ENCODE results near the gene PTGDR2.

The PTGDR2 gene

GRCh38 chr11:60858731-60859464, 3.1 kb upstream of the PTGDR2 start:
- no peak for DNase-seq (ENCODE audit: low read depth in 3 of 3)

GRCh38 chr11:60858236-60858635, 2.5 kb upstream of the PTGDR2 start:
- DNase-seq (ENCODE audit: low read depth in 3 of 3): no peak

- DNase-seq (ENCODE audit: low read depth in 3 of 3): no peak
Observed at GRCh38 chr11:60857378-60858232, 1.9 kb upstream of the PTGDR2 start.

- no peak for DNase-seq (ENCODE audit: low read depth in 3 of 3)
Observed at GRCh38 chr11:60854847-60855725, 664 bp downstream of the PTGDR2 start.

- no peak for DNase-seq (ENCODE audit: low read depth in 3 of 3)
Observed at GRCh38 chr11:60854140-60854846, 1.5 kb downstream of the PTGDR2 start.

GRCh38 chr11:60852982-60853950, 2.5 kb downstream of the PTGDR2 start:
- DNase-seq (ENCODE audit: low read depth in 3 of 3): no peak

GRCh38 chr11:60852117-60852981, 3.4 kb downstream of the PTGDR2 start:
- no peak for DNase-seq (ENCODE audit: low read depth in 3 of 3)

- no peak for DNase-seq (ENCODE audit: low read depth in 3 of 3)
Observed at GRCh38 chr11:60851327-60852104, 4.2 kb downstream of the PTGDR2 start.

- DNase-seq (ENCODE audit: low read depth in 3 of 3): no peak
Observed at GRCh38 chr11:60849641-60850520, 5.9 kb downstream of the PTGDR2 start.

- DNase-seq (ENCODE audit: low read depth in 3 of 3): no peak
Observed at GRCh38 chr11:60848714-60849151, 7.0 kb downstream of the PTGDR2 start.

- DNase-seq (ENCODE audit: low read depth in 3 of 3): no peak
Observed at GRCh38 chr11:60847896-60848295, 7.9 kb downstream of the PTGDR2 start.

GRCh38 chr11:60847281-60847680, 8.5 kb downstream of the PTGDR2 start:
- no peak for DNase-seq (ENCODE audit: low read depth in 3 of 3)

GRCh38 chr11:60845338-60845737, 10.4 kb downstream of the PTGDR2 start:
- no peak for DNase-seq (ENCODE audit: low read depth in 3 of 3)

- DNase-seq (ENCODE audit: low read depth in 3 of 3): no peak
Observed at GRCh38 chr11:60844870-60845221, 10.9 kb downstream of the PTGDR2 start.

GRCh38 chr11:60844045-60844869, 11.5 kb downstream of the PTGDR2 start:
- DNase-seq (ENCODE audit: low read depth in 3 of 3): no peak
